Hepatocyte (in vitro differentiated cells): Measurements from ENCODE around the gene NBAS.

Experiments used
- CTCF ChIP-seq: fragments of 200-600 bp; sonication (generic); IDR thresholded peaks from 2 replicates; pipeline ENCODE4 v1.5.1; 2016; ENCODE audit warnings: antibody characterized with exemption, mild to moderate bottlenecking; ENCODE audit not compliant: poor library complexity
- EZH2 ChIP-seq: fragments of 200-600 bp; sonication (generic); IDR thresholded peaks from 2 replicates; pipeline ENCODE4 v1.6.1; 2016; ENCODE audit warnings: antibody characterized with exemption, mild to moderate bottlenecking, borderline replicate concordance
- EZH2phosphoT487 ChIP-seq: fragments of 200-600 bp; sonication (generic); IDR thresholded peaks from one replicate; pipeline ENCODE4 v1.6.1; 2018; ENCODE audit warnings: antibody characterized with exemption, mild to moderate bottlenecking, low read depth, moderate library complexity; ENCODE audit not compliant: unreplicated experiment, severe bottlenecking

GRCh38 chr2:15145046-15145817, 415.9 kb downstream of the NBAS start:
- TF ChIP-seq CTCF: no peak
- no peak for TF ChIP-seq EZH2
- TF ChIP-seq EZH2phosphoT487: no peak
